ENCODE results near the gene AR. TPM values are rescaled to one million over a fixed set of nuclear protein-coding genes. Genes with fewer than 3 reads are reported as not detected.

The AR gene
- total and polyA plus RNA-seq, 2 of the 13 experiments (the other 11 are each of a cell fraction or from before 2014, with no cell fraction given), result not detected

- TF ChIP-seq IRF9 (CRISPR knock-in tag; IDR thresholded peaks at IDR 0.05; ENCODE audit: borderline replicate concordance), result no peak
These were observed 233.3 kb downstream of the AR start (continued) for GRCh38 chrX:67777148-67777547.

GRCh38 chrX:67779099-67779498, 235.3 kb downstream of the AR start:
- ChIA-PET CTCF (ENCODE audit: low intra/inter-chr PET ratio, low total read pairs) (no interaction called here), POLR2A (no interaction called here)
- no TSS peak for BruUV-seq (replicated peaks)
- no peak overlapping the region for H3K27ac ChIP-seq (ENCODE audit: extremely low read length, insufficient read depth, low read length)
- H3K9me3 ChIP-seq (ENCODE audit: low read length), result no peaks in the 10 kb centered on the region
- TF ChIP-seq ZNF234 (CRISPR knock-in tag; conservative IDR thresholded peaks at IDR 0.05) (no peak), ASH2L (IDR thresholded peaks at IDR 0.05; ENCODE audit: insufficient read length, low read depth, low read length) (no peak), NR2C2 (CRISPR knock-in tag; IDR thresholded peaks at IDR 0.05; ENCODE audit: borderline replicate concordance) (no peak), NCOA1 (CRISPR knock-in tag; IDR thresholded peaks at IDR 0.05) (no peak)
- no peak for ATAC-seq
- H3K9ac ChIP-seq (ENCODE audit: insufficient read depth, low read depth, low read length), result no peak overlapping the region
- 0% methylated on average over 3 of the region's 3 CpGs for WGBS (ENCODE audit: low lambda C conversion rate)
- no peaks in the 10 kb centered on the region for H3K4me1 ChIP-seq (ENCODE audit: insufficient read depth, low read length)
- H3K4me3 ChIP-seq (replicated peaks in 1 of 3; ENCODE audit: insufficient read depth in 1 of 3, low read depth in 2 of 3, low read length in 3 of 3), result no peak overlapping the region
- intact Hi-C loops (cut with micrococcal nuclease; ENCODE audit: unreplicated experiment), result no loop called here
- no peaks in the 10 kb centered on the region for H3K79me2 ChIP-seq (ENCODE audit: insufficient read depth, low read length)
- no peaks in the 10 kb centered on the region for H3K36me3 ChIP-seq (replicated peaks in 1 of 2; ENCODE audit: control insufficient read depth in 1 of 2, insufficient read depth in 2 of 2, low read length in 2 of 2)
- DNase-seq (ENCODE audit: low spot score), result no peak
- no peaks in the 10 kb centered on the region for H3K27me3 ChIP-seq (ENCODE audit: control insufficient read depth in 1 of 2, insufficient read depth in 2 of 2, low read length in 2 of 2)
- FAIRE-seq, result no peak
- H3K4me2 ChIP-seq (ENCODE audit: low read depth, low read length), result no peak overlapping the region
- H4K20me1 ChIP-seq (ENCODE audit: insufficient read depth, low read length), result no peaks in the 10 kb centered on the region
- H2AFZ ChIP-seq (ENCODE audit: low read length), result no peak overlapping the region
- in situ Hi-C loops (cut with HindIII; ENCODE audit: extremely low pct_ligation_motif_present, low pct_unique_long_range_greater_than_20kb), result no loop called here
